Stimulated activated CD4-positive, alpha-beta T cell treated with anti-CD3 and anti-CD28 coated beads, Interleukin-12 subunit alpha, Interleukin-12 subunit beta, amount 100 ng/mL, for 24 hours (primary cell): ENCODE data around the gene DNHD1.

Source experiments
- DNase-seq, 2 experiments: peaks; one replicate each; pipeline ENCODE4 v3.0.0-alpha.2; 2020; ENCODE audit warnings: low read depth in 2 of 2

The DNHD1 gene

DNA sequence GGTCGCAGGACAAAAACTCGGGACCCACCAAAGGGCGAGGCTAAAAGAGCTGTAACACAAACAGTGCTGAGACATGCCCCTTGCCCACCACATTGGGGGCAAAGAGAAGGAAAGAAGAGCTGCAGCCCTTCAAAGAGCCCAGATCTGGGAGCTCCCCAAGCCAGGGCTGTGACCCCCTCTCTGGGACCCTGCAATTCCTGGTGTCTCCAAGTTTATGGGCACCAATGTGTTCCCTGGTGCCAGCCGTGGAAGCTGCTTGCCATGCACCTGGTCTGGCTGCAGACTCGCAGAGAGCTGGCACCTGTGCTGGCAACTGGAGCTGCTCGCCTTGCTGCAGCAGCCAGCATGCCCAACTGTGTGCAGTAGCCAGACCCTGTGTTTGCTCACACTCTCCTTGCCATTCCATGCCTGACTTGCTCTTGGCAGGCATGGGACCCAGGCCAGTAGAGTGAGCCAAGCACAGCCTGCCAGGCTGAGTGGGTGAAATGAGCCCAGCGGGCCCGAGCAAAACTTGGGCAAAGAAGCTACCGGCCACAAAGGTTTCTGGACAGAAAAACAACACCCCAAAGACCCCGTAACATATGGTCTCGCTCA is 90.4 kb downstream of the DNHD1 start:
- no peak for DNase-seq

DNA sequence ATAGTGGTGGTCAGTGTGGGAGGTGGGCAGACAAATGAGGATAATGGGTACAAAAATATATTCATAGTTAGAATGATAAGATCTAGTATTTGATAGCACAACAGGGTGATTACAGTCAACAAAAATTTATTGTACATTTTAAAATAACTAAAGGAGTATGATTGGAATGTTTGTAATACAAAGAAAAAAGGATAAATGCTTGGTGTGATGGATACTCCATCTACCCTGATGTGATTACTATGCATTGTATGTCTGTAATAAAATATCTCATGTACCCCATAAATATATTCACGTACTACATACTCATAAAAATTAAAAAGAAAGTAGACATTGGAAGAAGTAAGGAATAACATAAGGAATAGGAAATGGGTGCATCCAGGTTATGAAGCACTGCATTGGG is 90.9 kb downstream of the DNHD1 start:
- DNase-seq = no peak

DNA sequence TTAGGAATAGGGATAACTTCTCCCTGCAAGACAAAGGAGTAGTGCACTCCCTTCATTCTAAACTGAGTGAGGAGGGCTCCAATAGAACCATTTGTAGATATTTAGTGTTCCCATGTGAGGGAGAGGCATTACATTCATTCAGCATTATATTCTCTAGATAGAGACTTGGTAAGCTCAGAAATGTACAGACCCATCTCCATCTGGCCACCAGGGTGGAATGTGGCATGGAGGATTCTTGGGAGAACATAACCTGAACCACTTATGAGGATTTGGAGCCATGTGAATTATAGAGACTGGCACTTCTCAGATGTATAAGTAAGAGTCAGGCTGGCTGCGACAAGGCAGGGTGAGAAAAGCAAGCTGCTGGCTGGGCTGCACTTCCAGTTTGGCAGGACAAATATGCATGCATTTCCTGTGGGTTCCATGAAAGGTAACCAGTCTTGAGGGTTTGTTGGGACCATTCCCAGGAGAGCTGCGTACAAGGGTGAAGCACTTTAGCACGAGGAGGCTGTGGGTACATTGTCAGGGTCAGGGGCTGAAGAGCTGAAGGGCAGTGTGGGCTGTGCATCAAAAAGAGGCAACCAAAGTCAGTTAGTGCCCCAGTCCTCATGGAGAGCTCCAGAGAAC is 97.2 kb downstream of the DNHD1 start:
- DNase-seq = no peak

DNA sequence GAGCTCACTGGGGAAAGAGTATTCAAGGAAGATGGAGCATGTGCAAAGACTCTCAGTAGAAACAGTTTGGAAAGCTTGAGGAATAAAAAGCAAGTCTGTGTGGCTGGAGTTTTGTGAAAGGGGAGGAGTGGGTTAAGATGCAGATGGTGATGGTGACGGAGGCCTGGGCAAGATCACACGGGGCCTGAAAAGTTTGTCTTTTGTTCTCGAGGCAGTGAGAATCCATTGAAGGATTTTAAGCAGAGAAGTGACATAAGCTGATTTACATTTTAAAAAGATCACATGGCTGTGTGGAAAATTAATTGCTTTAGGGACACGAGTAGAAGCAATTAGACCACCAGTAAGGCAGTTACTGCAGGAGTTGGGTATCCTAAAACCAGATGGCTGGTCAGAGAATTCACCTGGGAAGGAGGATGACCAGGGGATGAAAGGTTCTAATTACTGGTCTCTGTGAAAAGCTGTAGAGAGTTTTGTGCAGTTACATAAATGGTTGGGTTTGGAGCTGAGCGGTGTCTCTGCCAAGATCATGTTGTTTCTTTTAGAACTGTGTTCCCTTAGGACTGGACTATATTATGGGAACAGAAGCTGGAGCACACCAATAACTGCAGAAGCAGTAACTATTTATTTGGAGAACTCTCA is 99.3 kb downstream of the DNHD1 start:
- no peak for DNase-seq

DNA sequence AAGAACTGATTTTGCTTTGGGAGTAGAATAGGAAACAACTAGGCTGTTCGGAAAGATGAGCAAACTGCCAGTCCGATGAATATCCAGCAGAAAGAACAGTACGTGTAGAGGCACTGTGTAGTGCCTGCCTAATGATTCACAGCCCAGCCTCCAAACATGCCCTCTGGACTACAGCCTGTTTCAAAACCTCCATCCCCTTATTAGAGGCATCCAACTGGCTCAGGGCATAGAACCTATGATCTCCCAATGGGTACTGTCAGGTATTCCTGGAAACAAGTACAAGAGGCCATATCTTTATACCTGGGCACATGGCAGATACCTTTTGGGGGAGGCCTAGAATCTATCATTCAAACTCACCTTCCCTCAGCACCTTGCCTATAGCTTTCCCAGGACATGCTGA is 101.5 kb downstream of the DNHD1 start:
- no peak for DNase-seq

DNA sequence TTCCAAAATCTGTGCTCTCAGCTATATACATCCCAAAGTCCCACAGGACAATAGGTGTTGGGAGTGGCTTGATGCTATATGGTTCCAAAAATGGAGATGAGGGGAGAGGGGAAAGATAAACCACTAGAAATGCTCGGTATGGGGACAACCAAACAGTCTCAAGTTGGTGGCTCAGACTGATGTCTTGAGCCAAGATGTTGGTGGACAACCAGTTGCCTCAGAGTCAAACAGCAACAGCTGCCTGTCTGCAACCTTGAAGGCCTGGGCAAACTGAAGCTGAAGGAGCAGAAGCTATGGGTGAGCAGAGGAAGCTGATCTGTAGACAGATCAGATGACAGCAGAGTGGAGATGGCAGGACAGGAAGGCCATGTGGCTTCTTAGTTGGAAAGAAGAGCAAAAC is 102.4 kb downstream of the DNHD1 start:
- no peak for DNase-seq

DNA sequence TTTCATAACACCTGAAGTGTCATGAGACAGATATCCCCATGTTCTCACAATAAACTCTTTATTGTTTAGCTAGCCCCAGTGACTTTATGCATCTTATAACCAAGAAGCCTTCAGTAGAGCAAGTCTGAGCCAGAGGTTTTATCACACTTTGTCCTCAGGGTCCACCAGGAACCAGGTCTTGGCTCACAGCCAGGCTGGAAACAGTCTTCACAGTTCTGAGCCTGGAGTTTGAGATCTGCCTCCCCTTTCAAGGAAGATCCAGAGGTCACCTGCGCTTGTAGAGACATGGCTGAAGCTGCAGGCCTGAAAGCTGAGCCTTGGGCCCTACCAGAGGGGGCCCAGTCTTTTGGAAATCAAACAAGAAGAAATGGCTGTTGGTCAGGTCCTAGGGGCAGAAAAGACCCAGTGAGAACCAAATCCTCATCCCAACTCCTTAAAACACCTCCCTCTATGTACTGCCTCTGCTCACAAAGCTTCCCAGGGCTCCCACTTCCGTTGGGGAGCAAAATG is 102.9 kb downstream of the DNHD1 start:
- no peak for DNase-seq

DNA sequence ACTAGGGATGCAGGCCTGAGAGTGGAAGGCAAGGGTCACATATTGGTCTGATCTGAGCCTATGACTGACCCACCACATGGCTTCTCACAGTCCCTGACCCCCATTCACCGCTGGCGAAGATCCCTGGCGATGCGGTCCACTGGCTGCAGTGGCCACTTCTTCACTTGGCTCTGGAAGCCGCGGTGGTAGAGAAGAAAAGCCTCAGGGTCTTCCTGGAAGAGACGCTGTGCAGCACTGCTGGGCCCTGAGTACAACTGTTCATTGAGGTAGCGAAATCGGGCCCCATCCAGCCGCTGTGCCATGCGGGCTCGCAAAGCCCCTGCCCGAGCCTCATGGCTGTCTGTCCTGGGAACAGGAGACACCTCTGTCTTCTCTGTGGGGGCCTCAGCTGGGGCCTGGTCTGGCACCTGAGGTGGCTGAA is 104.0 kb downstream of the DNHD1 start:
- DNase-seq = no peak

DNA sequence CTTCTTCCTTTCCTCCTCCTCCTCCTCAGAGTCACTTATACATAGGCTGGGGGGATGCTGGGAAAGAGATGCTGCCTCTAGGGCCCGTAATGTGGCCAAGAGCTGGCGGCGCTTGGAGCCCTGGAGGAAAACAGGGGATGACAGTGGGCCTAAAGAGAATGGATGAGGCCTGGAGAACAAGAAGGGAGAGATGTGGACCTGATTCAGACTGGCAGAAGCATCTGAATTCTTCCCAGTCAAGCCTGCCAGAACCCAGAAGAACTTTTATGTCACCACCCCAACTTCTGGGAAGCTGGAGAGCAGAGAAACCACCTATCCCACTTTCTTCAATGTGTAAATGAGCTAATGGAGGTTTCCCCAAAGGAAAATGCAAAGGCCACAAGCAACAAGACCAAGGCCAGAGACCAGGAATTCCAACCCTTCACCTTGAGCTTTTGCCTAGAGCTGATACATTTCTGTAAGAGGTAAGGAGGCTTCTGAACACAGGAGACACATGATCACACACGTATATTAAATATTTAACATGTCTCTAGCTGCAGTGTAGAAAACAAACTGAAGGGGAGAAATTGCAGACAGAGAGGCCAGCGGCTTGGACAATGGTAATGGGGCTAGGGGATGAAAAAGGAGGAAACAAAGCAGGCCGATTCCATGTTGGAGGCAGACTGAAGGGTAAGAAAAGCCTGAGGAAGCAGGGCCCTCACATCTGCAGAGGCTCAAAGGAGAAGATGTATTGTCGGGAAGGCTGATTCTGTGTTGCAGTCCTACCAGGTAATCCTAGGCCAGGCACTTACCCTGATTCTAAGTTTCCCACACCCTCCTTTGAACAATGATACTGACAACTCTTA is 105.2 kb downstream of the DNHD1 start:
- no peak for DNase-seq

DNA sequence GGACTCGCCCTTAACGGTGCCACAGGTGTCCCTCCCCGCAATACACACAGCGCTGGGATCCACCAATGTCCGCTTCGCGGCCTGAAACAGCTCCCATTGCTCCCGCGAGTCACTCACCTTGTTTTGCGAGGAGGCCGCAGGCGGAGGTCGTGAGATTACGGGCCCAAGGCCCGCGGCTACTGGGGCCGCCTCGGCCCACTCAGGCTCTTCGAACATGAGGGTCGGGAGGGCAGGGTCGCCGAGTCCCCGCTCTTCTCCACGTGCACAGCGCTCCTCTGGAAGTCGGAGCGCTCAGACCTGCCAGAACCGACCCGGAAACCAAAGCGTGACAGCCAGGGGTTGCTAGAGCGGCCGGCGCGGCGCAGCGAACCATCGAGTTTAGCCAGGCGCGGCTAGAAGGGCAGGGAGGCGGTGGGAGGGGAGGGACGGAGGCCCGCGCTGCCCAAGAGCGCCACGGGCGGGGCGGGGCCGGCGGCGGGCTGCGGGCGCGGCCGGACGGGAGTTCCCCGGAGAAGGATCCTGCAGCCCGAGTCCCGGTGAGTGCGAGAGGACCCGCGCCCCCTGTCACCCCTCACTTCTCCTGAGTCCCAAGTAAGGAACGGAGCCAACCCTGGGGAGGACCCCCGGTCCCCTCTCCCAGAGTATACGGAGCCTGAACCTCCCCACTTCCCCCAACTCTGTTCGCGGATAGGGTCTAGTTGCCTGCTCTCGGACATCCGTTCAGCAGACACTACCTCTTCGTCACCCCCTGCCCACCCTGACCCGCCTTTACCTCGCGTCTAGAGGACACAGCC is 106.4 kb downstream of the DNHD1 start, which contains the start of the genes ILK and RRP8:
Gene ILK, plus strand, starts transcription at position 488 of the 794 bp plus-strand sequence. CDS start 498 bp downstream, outside the sequence.
Gene RRP8, minus strand, starts transcription at position 330 of the 794 bp plus-strand sequence. Its CDS starts 114 bp downstream, at position 216.
- DNase-seq = peak; percentile 75 to 81

DNA sequence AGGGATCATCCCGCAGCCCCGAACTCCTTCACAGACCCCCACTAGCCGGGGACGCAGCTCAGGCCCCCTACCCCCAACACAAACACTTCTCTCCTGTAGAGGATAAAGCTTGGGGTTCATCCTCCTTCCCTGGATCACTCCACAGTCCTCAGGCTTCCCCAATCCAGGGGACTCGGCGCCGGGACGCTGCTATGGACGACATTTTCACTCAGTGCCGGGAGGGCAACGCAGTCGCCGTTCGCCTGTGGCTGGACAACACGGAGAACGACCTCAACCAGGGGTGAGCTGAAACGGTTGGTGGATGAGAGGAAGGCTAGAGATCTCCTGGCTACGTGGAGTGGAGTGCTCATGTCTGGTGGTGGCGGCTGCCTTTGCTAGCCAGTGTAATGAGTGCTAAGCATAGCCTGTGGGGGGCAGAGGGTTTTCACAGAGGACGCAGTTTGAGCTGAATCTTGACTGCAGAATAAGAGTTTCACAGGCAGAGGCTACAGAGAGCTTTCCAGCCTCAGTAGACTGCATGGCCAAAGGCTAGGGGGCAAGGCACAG is 107.1 kb downstream of the DNHD1 start:
- DNase-seq = peak in 1 of 2 experiments; percentile 24

DNA sequence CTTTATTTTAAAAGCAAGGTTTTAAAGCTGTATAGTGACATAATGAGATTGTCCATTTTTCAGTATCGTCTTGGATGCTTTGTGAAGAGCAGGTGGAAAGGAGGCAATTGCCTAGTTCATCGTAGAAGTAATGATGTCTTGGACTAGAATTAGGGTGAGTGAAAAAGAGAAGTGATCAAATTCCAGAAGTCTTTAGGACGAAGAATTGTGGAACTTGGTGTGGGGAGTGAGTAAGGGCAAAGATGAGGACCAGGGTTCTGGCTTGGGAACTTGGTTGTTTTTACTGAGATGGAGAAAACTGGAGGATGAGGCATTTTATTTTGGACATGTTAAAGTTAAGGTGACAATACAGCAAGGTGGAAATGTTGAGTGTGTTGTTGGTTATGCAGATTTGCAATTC is 107.7 kb downstream of the DNHD1 start:
- DNase-seq = no peak

DNA sequence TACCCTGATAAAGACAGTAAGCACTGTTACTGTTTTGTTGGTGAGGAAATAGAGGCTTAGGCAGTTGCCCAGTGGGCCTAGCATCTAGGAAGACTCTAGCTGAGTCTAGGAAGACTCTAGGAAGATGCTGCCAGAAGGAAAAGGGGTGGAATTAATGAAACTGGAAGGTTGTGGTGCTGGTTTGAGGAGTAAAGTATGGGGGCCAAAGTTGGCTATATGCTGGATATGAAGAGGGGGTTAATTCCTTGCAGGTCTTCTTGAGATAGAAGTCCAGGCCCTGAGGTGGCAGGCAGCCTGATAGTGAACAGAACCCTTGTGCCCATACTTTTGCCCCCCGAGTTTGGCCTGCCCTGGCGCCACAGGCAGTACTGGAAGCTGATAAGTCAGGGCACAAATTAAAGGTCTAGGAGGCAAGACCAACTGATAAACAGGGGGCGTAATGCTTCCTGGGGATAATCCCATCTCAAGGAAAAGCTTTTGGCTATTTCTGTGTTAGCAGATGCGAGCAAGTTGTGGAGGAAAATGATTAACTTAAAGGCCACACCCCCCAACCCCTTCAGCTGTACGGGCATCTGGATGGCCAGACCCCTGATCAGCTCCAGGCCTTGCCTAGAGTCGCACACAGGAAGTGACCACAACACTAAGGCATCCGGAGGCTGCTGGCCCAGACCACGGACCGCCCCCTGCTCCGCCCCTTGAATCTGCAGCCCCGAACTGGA is 109.5 kb downstream of the DNHD1 start:
- peak in 1 of 2 experiments; percentile 52 for DNase-seq

DNA sequence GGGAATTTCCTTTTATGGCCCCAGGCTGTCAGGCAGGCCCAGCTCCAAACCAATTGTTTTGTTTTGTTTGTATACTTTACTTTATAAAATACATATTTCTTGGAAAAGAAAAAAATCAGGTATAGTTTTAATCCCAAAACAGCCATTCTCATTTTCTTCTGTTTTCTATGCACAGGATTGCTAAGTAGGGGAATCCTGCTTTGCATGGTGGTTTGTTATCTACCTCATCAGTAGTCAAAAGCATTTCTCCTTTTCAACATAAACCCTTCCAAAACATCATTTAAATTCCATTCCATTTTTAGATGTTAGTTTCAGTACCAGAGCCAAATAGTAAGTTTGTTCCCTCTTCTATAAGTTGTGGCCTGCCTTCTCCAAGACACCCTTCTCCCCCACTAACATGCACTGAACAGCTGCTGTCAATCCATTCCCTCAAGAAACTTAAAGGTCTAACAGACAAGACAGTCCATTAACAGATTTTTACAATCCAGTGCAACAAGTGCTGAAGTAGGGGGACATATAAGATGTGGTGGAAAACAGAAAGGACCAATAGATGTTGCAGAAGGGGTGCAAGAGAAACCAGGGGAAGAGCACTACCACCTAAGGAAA is 110.2 kb downstream of the DNHD1 start:
- no peak for DNase-seq

DNA sequence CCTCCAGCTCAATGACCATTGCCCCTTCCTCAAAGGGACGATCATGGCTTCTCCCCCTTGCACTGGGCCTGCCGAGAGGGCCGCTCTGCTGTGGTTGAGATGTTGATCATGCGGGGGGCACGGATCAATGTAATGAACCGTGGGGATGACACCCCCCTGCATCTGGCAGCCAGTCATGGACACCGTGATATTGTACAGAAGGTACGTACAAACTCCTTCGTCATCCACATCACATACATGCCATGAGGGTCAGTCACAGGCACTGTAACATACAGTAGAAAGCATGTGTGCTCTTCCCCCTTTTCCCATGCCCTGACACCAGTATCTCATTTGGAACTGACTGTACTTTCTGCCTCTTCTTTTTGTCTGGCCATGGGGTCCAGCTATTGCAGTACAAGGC is 110.9 kb downstream of the DNHD1 start:
- DNase-seq = no peak

DNA sequence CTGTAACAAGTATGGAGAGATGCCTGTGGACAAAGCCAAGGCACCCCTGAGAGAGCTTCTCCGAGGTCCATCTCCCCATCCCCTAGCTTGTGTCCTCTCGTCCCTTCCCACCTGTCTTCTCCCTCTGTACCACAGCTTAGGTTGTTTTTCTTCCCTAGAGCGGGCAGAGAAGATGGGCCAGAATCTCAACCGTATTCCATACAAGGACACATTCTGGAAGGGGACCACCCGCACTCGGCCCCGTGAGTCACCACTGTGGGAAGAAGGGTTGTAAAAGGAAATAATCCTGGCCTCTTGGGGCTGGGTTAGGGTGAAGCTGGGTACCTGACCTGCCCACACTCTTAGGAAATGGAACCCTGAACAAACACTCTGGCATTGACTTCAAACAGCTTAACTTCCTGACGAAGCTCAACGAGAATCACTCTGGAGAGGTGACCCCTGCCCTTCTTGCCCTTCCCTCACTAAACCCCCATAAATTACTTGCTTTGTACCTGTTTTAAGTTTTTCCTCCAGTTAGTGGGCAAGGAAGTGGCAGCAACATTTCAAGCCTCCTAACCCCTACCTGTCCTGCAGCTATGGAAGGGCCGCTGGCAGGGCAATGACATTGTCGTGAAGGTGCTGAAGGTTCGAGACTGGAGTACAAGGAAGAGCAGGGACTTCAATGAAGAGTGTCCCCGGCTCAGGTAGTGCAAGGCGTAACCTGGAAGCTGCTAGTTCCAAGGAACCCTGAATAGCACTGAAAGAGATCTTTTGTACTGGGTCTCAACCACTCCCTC is 111.8 kb downstream of the DNHD1 start:
- DNase-seq = no peak

DNA sequence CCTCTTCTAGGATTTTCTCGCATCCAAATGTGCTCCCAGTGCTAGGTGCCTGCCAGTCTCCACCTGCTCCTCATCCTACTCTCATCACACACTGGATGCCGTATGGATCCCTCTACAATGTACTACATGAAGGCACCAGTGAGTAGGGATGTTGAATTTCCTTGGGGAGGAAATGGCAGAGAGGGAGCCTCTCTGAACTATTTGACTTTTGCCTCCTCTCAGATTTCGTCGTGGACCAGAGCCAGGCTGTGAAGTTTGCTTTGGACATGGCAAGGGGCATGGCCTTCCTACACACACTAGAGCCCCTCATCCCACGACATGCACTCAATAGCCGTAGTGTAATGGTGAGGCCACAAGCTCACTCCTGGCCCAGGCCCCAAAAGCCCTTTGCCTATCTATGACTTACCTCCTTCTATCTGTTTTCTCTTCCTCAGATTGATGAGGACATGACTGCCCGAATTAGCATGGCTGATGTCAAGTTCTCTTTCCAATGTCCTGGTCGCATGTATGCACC is 112.5 kb downstream of the DNHD1 start:
- DNase-seq = no peak

DNA sequence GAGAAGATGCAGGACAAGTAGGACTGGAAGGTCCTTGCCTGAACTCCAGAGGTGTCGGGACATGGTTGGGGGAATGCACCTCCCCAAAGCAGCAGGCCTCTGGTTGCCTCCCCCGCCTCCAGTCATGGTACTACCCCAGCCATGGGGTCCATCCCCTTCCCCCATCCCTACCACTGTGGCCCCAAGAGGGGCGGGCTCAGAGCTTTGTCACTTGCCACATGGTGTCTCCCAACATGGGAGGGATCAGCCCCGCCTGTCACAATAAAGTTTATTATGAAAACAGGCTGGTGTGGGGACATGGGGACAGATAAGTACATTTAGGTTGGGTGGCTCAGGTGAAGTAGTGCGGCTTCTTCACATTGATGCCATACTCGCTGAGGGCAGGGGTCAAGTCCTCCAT is 113.5 kb downstream of the DNHD1 start:
- DNase-seq = no peak
